Fibroblast of gingiva (primary cell): Measurements from ENCODE around the gene TRAPPC13.
"Not testable (repeated sequence)": the region's sequence is repeated elsewhere in the genome, so short reads cannot be mapped to it uniquely, and the experiment has no call there.

ENCODE experiments used
- DNase-seq: peaks from one replicate; pipeline ENCODE4 v3.0.0-alpha.2; 2011; ENCODE audit warnings: low read depth

Gene TRAPPC13

DNA sequence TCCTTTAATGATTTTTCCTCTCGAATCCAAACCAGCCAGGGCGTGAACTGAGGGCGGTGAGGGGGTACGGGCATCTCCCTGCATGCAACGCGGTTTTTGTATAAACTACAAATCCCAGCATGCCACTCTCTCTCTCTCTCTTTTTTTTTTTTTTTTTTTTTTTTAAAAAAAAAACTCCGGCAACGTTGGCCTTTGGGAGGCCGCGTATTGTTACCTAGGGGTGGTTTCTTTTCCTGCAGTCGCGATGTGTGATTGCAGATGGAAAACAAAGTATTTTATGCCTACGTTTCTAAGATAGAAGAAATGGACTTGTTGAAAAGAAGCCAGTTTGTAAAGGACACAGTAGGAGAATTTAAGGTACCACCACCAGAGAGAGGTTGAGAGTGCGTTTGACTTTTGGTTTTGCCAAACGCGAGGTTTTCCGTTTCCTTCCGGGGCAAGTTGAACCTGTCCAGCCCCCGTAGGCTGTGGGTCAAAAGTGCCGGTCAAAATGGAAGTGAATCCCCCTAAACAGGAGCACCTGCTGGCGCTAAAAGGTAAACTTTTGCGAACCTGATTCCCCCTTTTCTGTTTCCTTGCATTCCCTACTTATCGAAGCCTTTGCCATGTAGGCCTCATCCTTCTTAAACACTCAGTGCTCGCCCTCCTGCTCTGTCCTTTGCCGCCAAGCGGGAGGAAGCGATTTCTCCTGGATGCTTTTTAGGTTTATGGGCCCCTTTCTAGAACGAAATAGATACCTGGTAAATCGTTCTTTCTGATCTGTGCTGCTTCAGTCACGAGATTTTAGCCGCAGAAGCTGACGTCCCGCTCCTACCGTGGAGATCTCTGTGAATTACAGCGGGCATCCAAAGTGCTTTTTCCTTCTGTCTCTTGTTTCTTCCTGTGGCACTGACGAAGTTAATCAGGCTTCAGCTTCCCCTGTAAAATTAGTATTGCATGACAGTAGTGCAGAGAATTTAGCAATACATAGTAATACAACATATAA lies at the start of gene TRAPPC13, which contains the start of gene SHLD3:
Gene TRAPPC13 (plus strand): TSS at position 457 of the 985 bp plus-strand sequence. CDS start 34 bp downstream, at position 491.
Gene SHLD3 (plus strand): TSS at position 457 of the 985 bp plus-strand sequence. CDS start 4,561 bp downstream, outside the sequence.
- DNase-seq = peak; percentile 85

- DNase-seq = peak; percentile 64
Observed at GRCh38 chr5:65577141-65577540, 47.7 kb upstream of the TRAPPC13 start.

- DNase-seq = no peak
Observed at GRCh38 chr5:65588694-65589093, 36.1 kb upstream of the TRAPPC13 start.

DNA sequence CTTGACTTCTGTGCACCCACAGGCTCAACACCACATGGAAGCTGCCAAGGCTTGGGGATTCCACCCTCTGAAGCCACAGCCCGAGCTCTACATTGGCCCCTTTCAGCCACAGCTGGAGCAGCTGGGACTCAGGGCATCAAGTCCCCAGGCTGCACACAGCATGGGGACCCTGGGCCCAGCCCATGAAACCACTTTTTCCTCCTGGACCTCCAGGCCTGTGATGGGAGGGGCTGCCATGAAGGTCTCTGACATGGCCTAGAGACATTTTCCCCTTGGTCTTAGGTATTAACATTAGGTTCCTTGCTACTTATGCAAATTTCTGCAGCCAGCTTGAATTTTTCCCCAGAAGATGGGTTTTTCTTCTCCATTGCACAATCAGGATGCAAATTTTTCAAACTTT lies 23.1 kb upstream of the TRAPPC13 start:
- not testable (repeated sequence) for DNase-seq

DNA sequence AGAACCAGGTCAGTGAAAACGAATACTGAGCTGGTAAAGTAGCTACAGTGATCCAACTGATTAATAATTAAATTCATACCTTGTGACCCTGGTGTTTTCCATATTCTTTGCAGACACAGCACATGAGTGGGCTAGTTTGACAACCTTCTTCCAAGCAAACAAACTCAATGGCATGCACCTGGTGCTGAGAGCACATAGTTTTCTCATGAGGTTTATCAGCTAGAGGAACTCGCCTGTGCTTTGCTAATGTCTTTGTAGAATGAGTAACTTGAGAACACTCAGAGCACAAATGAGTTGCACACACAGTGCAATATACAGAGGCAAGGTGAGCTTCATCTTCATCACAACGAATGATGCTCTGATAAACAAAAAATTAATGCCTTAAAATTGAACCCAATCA lies 13.3 kb upstream of the TRAPPC13 start:
- DNase-seq = no peak

GRCh38 chr5:65612298-65612907 lies 12.4 kb upstream of the TRAPPC13 start:
- no peak for DNase-seq

- no peak for DNase-seq
Observed at GRCh38 chr5:65620021-65620420, 4.8 kb upstream of the TRAPPC13 start.

- not testable (repeated sequence) for DNase-seq
Observed at GRCh38 chr5:65621961-65622360, 2.9 kb upstream of the TRAPPC13 start.

DNA sequence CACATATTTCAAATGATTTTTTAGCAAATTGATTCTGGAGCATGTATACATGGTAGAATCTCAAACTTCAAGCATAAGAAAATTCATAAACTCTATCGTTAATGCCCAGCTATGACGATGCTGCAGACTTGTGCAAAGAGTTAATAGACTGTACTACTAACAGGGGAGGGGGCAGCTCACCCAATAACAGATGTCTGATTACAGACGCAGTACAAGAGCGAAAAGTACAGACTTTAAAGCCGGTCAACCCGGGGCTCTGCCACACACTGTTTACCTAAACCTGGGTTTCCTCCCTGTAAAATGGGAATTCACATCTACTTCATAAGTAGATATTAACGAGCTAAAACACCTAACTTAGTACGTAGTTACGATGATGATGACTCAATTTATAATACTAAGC lies 1.3 kb upstream of the TRAPPC13 start:
- DNase-seq = no peak

GRCh38 chr5:65624025-65624570 lies 729 bp upstream of the TRAPPC13 start, which contains the start of gene TRIM23:
TSS of gene TRIM23 (minus strand) at chr5:65624333. CDS start at chr5:65624274, 59 bp downstream.
- DNase-seq = peak; percentile 91

DNA sequence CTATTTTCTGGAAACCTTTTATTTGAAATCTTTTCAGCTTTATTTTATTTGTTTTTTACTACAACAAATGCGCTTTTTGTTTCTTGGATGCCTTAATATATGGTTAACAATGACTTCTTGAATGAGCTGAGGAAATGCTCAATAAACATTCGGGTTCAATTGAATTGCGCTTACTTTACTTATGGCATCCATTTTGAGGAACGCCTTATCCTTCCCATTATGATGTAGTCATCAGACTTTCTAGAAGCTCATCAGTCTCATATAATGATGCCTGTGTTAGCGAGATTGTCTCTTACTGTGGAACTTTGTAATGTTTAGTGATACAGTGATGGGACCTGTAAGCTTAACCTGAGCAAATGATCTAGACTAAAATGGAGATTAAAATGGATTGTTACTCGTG lies 916 bp downstream of the TRAPPC13 start:
- no peak for DNase-seq

DNA sequence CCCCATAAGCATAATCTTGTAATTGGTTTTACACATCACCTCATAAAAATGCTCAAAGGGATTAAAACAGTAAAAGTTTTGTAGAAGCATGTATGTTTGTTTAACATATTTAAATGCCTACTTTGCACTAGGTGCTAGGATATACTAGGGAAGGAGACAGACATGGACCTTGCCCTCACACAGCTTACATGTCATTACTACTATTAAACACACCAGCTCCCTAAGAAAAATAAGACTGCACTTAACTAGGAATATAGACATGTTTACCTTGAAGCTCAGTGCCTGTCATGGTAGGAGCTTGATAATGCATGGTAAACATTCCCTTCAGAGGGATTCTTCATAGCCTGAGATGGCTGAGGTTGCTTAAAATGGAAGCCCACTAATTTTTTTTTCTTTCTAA lies 6.2 kb downstream of the TRAPPC13 start:
- no peak for DNase-seq

DNA sequence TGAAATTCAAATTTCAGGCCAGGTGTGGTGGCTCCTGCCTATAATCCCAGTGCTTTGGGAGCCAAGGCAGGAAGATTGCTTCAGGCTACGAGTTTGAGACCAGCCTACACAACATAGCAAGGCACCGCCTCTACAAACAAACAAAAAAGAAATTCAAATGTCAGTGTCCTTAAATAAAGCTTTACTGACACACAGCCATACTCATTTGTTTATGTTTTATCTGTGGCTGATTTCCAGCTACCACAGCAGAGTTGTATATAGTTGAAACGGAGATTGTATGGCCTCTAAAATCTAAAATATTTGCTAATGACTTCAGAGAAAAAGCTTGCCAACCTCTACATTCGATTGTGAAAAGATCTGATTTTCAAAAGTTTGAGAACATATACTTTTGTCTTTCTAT lies 15.4 kb downstream of the TRAPPC13 start:
- no peak for DNase-seq

DNA sequence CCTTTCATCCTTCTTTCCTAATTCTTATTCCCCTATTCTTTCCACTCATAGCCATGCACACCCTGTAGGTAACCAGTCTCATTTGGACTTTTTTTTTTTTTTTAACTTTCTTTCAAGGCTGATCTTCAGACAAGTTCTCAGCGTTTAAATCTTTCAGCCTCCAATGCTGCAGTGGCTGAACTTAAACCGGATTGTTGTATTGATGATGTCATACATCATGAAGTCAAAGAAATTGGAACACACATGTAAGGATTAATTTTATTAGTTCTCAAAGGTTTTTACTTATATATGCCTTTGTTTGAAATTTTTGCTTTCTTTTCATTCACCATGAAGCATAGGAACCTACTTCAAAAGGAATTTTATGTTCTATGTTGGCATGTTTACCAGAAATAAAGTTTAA lies 22.1 kb downstream of the TRAPPC13 start:
- DNase-seq = no peak

GRCh38 chr5:65647941-65648340 lies 23.1 kb downstream of the TRAPPC13 start:
- DNase-seq = no peak

GRCh38 chr5:65651144-65651543 lies 26.3 kb downstream of the TRAPPC13 start:
- no peak for DNase-seq

- DNase-seq = no peak
Observed at GRCh38 chr5:65654713-65655112, 29.9 kb downstream of the TRAPPC13 start.

DNA sequence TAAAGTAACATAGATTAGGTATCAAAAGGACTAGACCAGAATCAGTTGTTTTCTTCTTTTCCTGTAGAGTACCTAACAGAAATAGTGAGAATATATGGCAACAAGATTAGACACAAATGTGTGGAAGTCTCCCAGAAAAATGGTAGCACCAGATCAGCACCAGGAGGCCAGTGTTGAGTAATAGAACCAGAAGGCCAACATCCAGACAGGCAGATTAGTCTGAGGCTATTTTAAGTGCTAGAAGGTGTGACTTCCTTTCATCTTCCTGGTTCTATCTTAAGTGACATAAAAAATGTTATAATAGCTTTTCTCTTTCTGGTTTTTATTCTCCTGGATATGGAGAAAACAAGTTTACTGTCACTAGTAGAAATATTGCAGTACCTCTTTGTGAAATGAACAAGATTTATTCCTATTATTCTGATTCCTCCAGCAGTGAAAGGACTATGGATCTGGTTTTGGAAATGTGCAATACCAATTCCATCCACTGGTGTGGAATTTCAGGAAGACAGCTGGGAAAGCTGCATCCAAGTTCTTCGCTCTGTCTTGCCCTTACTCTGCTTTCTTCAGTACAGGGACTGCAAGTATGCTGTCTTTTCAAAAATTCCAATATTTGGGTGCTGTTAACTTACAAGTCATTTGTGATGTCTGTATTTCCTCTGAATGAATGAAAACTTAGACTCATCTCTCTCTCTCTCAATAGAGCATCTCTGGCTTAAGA lies 39.1 kb downstream of the TRAPPC13 start:
- peak; percentile 4 for DNase-seq

GRCh38 chr5:65668696-65669095 lies 43.9 kb downstream of the TRAPPC13 start:
- no peak for DNase-seq

- peak; percentile 75 for DNase-seq
Observed at GRCh38 chr5:65672796-65673195, 48.0 kb downstream of the TRAPPC13 start.

- no peak for DNase-seq
Observed at GRCh38 chr5:65674749-65675148, 49.9 kb downstream of the TRAPPC13 start.

DNA sequence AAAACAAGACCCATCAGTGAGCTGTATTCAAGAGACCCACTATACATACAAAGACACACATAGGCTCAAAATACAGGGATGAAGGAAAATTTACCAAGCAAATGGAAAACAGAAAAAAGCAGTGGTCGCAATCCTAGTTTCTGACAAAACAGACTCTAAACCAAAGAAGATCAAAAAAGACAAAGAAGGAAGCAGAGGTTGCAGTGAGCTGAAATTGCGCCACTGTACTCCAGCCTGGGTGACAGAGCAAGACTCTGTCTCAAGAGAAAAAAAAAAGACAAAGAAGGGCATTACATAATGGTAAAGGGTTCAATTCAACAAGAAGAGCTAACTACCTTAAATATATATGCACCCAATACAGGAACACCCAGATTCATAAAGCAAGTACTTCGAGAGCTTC lies 51.2 kb downstream of the TRAPPC13 start:
- not testable (repeated sequence) for DNase-seq
